HG02678 (cell line): ENCODE measurements around the gene NADSYN1.

ENCODE experiments used
- ATAC-seq: cut with Tn5 transposase; IDR thresholded peaks from one replicate; pipeline ENCODE4 v1.9.1; 2021; ENCODE audit warnings: mild to moderate bottlenecking, moderate library complexity; ENCODE audit not compliant: unreplicated experiment

The NADSYN1 gene

GRCh38 chr11:71542879-71543777 is 90.1 kb downstream of the NADSYN1 start:
- ATAC-seq: no peak

- no peak for ATAC-seq
Observed at GRCh38 chr11:71543866-71544265, 90.9 kb downstream of the NADSYN1 start.

GRCh38 chr11:71544525-71545214 is 91.7 kb downstream of the NADSYN1 start:
- ATAC-seq: no peak

- ATAC-seq: no peak
Observed at GRCh38 chr11:71545405-71545966, 92.5 kb downstream of the NADSYN1 start.

- no peak for ATAC-seq
Observed at GRCh38 chr11:71548120-71548519, 95.1 kb downstream of the NADSYN1 start, which contains the start of gene KRTAP5-9. Gene KRTAP5-9, plus strand, starts transcription at chr11:71548420. Its CDS starts 238 bp downstream, at chr11:71548658.

- no peak for ATAC-seq
Observed at GRCh38 chr11:71548716-71549151, 95.7 kb downstream of the NADSYN1 start.
